HG03139 (cell line): ENCODE measurements around the gene GCFC2.
A peak's percentile ranks its signal among the peaks of the same experiment; 100 is the strongest.

Experiments used
- ATAC-seq: cut with Tn5 transposase; IDR thresholded peaks from one replicate; pipeline ENCODE4 v1.9.1; 2021; ENCODE audit not compliant: unreplicated experiment

The GCFC2 gene

DNA sequence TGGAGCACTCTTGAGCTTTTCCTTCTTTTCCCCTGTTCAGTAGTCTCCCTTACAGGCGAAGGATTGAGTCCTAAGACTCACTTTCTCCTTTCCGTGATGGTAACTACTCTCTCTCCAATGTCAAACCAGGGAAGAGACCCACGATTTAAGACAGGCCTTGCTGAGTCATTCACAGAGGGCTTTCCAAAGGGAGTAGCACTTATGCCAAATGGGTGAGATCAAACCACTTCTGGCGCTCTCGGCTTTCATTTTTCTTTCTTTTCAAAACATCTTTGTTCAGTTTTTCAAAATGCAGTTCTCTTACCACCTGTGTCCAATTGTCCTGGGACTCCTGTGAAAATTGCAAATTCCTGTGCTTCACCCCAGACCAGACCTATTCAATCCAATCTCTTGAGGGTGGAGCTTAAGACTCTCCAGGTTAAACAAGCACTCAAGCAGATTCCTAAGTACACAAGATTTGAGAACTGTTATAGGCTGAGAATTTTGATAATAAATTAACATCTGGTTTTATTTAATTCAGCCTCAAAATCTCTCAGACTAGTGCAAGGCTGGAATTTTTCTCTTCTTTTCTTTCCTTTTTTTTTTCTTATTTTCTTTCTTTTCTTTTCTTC lies 78.5 kb downstream of the GCFC2 start:
- ATAC-seq = no peak

DNA sequence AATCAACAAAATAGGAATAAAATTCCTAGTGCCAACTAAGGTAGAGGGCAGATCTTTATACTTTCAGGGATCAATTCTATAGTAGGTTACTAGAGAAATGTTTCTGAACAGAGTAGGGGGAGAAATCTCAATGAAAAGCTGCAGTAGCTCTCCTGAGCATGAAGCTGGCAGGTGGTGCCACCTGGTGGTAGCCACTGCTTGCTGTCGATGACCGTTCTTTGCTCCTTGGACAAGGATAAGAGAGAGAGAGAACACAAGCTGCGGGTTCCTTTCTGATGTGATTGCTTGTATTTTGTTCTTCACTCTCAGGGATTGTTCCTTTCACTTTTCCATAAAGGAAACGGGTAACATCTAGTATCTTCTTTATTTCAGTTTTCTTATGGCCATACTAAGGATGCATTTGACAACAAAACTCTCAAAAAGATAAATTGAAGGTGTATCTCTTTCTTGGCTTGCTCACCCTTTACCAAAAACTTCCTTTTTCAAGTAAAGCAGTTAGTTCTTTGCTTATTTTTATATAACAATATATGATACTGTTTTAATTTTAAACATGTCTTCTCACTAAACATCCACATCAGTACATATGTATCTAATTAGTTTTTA lies 82.7 kb downstream of the GCFC2 start:
- ATAC-seq = peak; percentile 79

GRCh38 chr2:75622929-75623328 lies 87.8 kb downstream of the GCFC2 start:
- ATAC-seq = no peak

GRCh38 chr2:75622500-75622899 lies 88.2 kb downstream of the GCFC2 start:
- ATAC-seq = no peak

- ATAC-seq = no peak
These were observed 89.5 kb downstream of the GCFC2 start for GRCh38 chr2:75621228-75621627.

- ATAC-seq = no peak
These were observed 90.6 kb downstream of the GCFC2 start for GRCh38 chr2:75619956-75620740.

- no peak for ATAC-seq
These were observed 93.8 kb downstream of the GCFC2 start for GRCh38 chr2:75616933-75617332.

GRCh38 chr2:75616406-75616805 lies 94.3 kb downstream of the GCFC2 start:
- ATAC-seq = no peak

DNA sequence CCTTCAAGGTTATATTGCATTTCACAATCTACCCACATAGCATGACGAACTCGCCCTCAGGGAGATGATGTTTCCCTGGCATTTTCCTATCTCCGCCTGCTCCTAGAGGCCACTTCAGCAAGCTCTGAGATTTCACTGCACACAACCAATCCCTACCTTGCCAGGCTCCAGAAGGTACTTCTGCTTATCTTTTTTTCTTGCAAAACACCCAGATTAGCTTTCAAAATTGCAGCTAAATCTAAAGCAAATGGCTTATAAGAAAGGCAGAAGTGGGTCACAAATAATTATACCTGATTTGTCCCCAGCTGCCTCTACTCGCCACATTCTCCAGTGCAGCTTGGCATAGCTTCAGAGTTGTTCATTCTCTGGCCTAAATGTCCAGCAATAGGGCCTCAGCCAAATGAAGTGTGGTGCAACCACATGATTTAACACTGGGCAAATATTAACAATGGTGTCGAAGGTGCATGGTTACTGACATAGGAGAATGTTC lies 96.5 kb downstream of the GCFC2 start:
- no peak for ATAC-seq

DNA sequence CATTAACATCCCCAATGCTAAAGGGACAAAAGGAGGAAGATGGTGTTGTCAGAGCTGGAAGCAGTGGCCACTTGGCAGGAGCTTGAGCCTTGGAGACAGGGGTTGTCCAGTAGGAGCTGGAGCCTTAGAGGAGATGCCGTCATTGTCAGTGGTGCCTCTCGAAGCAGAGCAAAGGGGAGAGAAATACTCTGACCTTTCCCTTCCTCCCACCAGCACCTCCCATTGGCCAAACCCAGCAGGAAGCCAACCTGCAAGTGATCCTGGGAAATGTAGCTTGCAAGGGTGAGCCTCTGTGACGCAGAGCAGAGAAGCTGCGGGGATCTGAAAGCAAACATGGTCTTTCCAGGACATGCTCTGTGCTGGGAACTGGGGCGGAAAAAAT lies 97.9 kb downstream of the GCFC2 start:
- ATAC-seq = no peak
